GM23248 (cell line): ENCODE data around the gene PTDSS2. TPM values are rescaled to one million over a fixed set of nuclear protein-coding genes. Genes with fewer than 3 reads are reported as not detected.
A peak's percentile ranks its signal among the peaks of the same experiment; 100 is the strongest.

Experiments
- DNase-seq: peaks from one replicate; pipeline ENCODE4 v3.0.0-alpha.2; 2015
- H2AFZ ChIP-seq: fragments of 200-600 bp; sonication (generic); 2 replicates; pipeline ENCODE4 v1.6.1; 2016; ENCODE audit warnings: antibody characterized with exemption
- H3F3A ChIP-seq: fragments of 200-600 bp; sonication (generic); 2 replicates; pipeline ENCODE4 v1.6.1; 2016; ENCODE audit warnings: mild to moderate bottlenecking, antibody characterized with exemption, mixed run types; ENCODE audit not compliant: insufficient read depth
- H3K27ac ChIP-seq: fragments of 200-600 bp; sonication (generic); 2 replicates; pipeline ENCODE4 v1.5.1; 2016; ENCODE audit warnings: mild to moderate bottlenecking
- H3K27me3 ChIP-seq: fragments of 200-600 bp; sonication (generic); replicated peaks from 2 replicates; pipeline ENCODE4 v1.6.1; 2016; ENCODE audit warnings: mild to moderate bottlenecking; ENCODE audit not compliant: insufficient read depth
- H3K36me3 ChIP-seq: fragments of 200-600 bp; sonication (generic); 2 replicates; pipeline ENCODE4 v1.6.1; 2016; ENCODE audit warnings: low read depth, mild to moderate bottlenecking
- H3K4me1 ChIP-seq: fragments of 200-600 bp; sonication (generic); 2 replicates; pipeline ENCODE4 v1.6.1; 2016; ENCODE audit warnings: mild to moderate bottlenecking; ENCODE audit not compliant: insufficient read depth
- H3K4me2 ChIP-seq: fragments of 200-600 bp; sonication (generic); one replicate; pipeline ENCODE4 v1.6.1; 2016; ENCODE audit warnings: mild to moderate bottlenecking; ENCODE audit not compliant: unreplicated experiment
- H3K4me3 ChIP-seq: fragments of 200-600 bp; sonication (generic); 2 replicates; pipeline ENCODE4 v1.5.1; 2016; ENCODE audit warnings: mild to moderate bottlenecking
- H3K79me2 ChIP-seq: fragments of 200-600 bp; sonication (generic); 2 replicates; pipeline ENCODE4 v1.6.1; 2016; ENCODE audit warnings: mild to moderate bottlenecking; ENCODE audit not compliant: insufficient read depth
- H3K9ac ChIP-seq: fragments of 200-600 bp; sonication (generic); 2 replicates; pipeline ENCODE4 v1.6.1; 2016; ENCODE audit warnings: mild to moderate bottlenecking
- H3K9me2 ChIP-seq: fragments of 200-600 bp; sonication (generic); 2 replicates; pipeline ENCODE4 v1.6.1; 2016; ENCODE audit warnings: mixed run types, mild to moderate bottlenecking, moderate library complexity; ENCODE audit not compliant: insufficient read depth
- H3K9me3 ChIP-seq: fragments of 200-600 bp; sonication (generic); one replicate; pipeline ENCODE4 v1.6.1; 2017; ENCODE audit warnings: low read depth
- H4K20me1 ChIP-seq: fragments of 200-600 bp; sonication (generic); 2 replicates; pipeline ENCODE4 v1.6.0; 2016; ENCODE audit not compliant: insufficient read depth
- EZH2 ChIP-seq: fragments of 200-600 bp; sonication (generic); IDR thresholded peaks from 2 replicates; pipeline ENCODE4 v1.6.1; 2018; ENCODE audit warnings: antibody characterized with exemption, mild to moderate bottlenecking; ENCODE audit not compliant: insufficient read depth, poor library complexity, severe bottlenecking
- EZH2phosphoT487 ChIP-seq: fragments of 200-600 bp; sonication (generic); IDR thresholded peaks from 2 replicates; pipeline ENCODE4 v1.6.1; 2018; ENCODE audit warnings: antibody characterized with exemption, moderate library complexity, mild to moderate bottlenecking, low read depth; ENCODE audit not compliant: insufficient read depth
- WGBS, 2 experiments: methylation state at CpG; one replicate each; pipeline ENCODE4 v1.1.6; 2015 to 2017; ENCODE audit warnings: low lambda C conversion rate in 2 of 2, low coverage in 1 of 2; ENCODE audit errors: missing lambda C conversion rate in 2 of 2; 5-methylcytosine and 5-hydroxymethylcytosine counted together
- in situ Hi-C: fragments of 300-500 bp; cut with MboI; formaldehyde crosslinking; loops from 2 replicates; pipeline ENCODE4 v1.15.0; 2020
- polyA plus RNA-seq: library from polyadenylated mRNA; unstranded; fragments of >200 nt; fragmentation: Nextera tagmentation; extraction: Ambion mirVana; gene quantifications from 2 replicates; pipeline ENCODE4 v1.2.1, GENCODE V29; 2016
- total RNA-seq: library from RNA; depleted of rRNA; stranded (reverse); fragments of >200 nt; shearing (Covaris generic); gene quantifications from 2 replicates; pipeline ENCODE4 v1.2.3, GENCODE V29; 2014

PTDSS2 gene
- total and polyA plus RNA-seq, 2 experiments from 2014 or later, result 22.2 to 44.1 TPM

- peaks cover 29% of the 10 kb centered on the region for H3K36me3 ChIP-seq
- H2AFZ ChIP-seq, result no peak overlapping the region
- peaks cover 80% of the 10 kb centered on the region for H3K79me2 ChIP-seq
- H3K9me3 ChIP-seq, result no peaks in the 10 kb centered on the region
- H4K20me1 ChIP-seq, result no peaks in the 10 kb centered on the region
- peaks cover 22% of the 10 kb centered on the region for H3F3A ChIP-seq
- peak overlapping the region; percentile 100 for H3K27ac ChIP-seq
- no peaks in the 10 kb centered on the region for H3K27me3 ChIP-seq
- H3K9ac ChIP-seq, result peak overlapping the region; percentile 100
- H3K4me1 ChIP-seq, result peaks cover 17% of the 10 kb centered on the region
- peak overlapping the region; percentile 41 for H3K4me2 ChIP-seq
- in situ Hi-C loops, result no loop called here
- 72 to 85% methylated on average over 9 to 10 of the region's 10 CpGs for WGBS, 2 experiments
- H3K4me3 ChIP-seq, result peak overlapping the region; percentile 23; the same call in 1 of the 2 replicates
- no peak for DNase-seq
- TF ChIP-seq EZH2phosphoT487 (no peak), EZH2 (no peak)
- no peaks in the 10 kb centered on the region for H3K9me2 ChIP-seq
Measured at GRCh38 chr11:502288-503178, 52.5 kb downstream of the PTDSS2 start.

GRCh38 chr11:503179-503981 lies 53.3 kb downstream of the PTDSS2 start:
- Histone ChIP-seq H3K79me2 (peaks cover 80% of the 10 kb centered on the region), H3K4me1 (peaks cover 17% of the 10 kb centered on the region), H3K9me3 (no peaks in the 10 kb centered on the region), H4K20me1 (no peaks in the 10 kb centered on the region), H3K27ac (peak overlapping the region; percentile 100), H3K9ac (peak overlapping the region; percentile 100), H3F3A (peaks cover 14% of the 10 kb centered on the region), H3K4me3 (peak overlapping the region; percentile 96), H3K36me3 (peaks cover 23% of the 10 kb centered on the region), H3K4me2 (peak overlapping the region; percentile 98), H3K9me2 (no peaks in the 10 kb centered on the region), H2AFZ (no peak overlapping the region), H3K27me3 (no peaks in the 10 kb centered on the region)
- in situ Hi-C loops, result no loop called here
- TF ChIP-seq EZH2 (no peak), EZH2phosphoT487 (no peak)
- DNase-seq, result peak; percentile 90
- WGBS, 2 experiments, result 1 to 2% methylated on average over 20 to 22 of the region's 24 CpGs

GRCh38 chr11:504053-504993 lies 54.2 kb downstream of the PTDSS2 start:
- Histone ChIP-seq H3K27me3 (no peaks in the 10 kb centered on the region), H3K79me2 (peaks cover 81% of the 10 kb centered on the region), H4K20me1 (no peaks in the 10 kb centered on the region), H3K4me1 (peaks cover 17% of the 10 kb centered on the region), H3K9ac (peak overlapping the region; percentile 100), H3K27ac (peak overlapping the region; percentile 100), H3K36me3 (peaks cover 22% of the 10 kb centered on the region; the same call in 1 of the 2 replicates), H3K9me2 (no peaks in the 10 kb centered on the region), H2AFZ (no peak overlapping the region), H3K9me3 (no peaks in the 10 kb centered on the region), H3F3A (peaks cover 12% of the 10 kb centered on the region), H3K4me2 (peak overlapping the region; percentile 98), H3K4me3 (peak overlapping the region; percentile 96)
- DNase-seq, result peak; percentile 80
- WGBS, 2 experiments, result 2 to 3% methylated on average over 44 to 69 of the region's 72 CpGs
- no peak for TF ChIP-seq EZH2
- TF ChIP-seq EZH2phosphoT487, result no peak
- in situ Hi-C loops, result no loop called here
